Posterior cingulate gyrus (tissue), 11 donors: ENCODE data around the gene SLC9A9.
A peak's percentile ranks its signal among the peaks of the same experiment; 100 is the strongest.
"Not testable (repeated sequence)": the region's sequence is repeated elsewhere in the genome, so short reads cannot be mapped to it uniquely, and the experiment has no call there.

Source experiments
- DNase-seq, 10 donors: peaks; one replicate each; pipeline versions ENCODE4 v3.0.0 to v3.0.0-alpha.2; 2020 to 2021; ENCODE audit warnings: mixed read lengths in 3 of 10
- intact Hi-C: fragments of 100-400 bp; cut with DNase I; formaldehyde crosslinking; loops from one replicate; pipeline ENCODE4 v1.15.1; 2023

Gene SLC9A9

GRCh38 chr3:143847787-143848631 is at the start of gene SLC9A9:
Gene SLC9A9, minus strand, starts transcription at chr3:143848468. Its CDS starts 146 bp downstream, at chr3:143848322.
- peak in 7 of 10 donors; percentile 40 to 91 (median 59) for DNase-seq

GRCh38 chr3:143897576-143898295 is 49.5 kb upstream of the SLC9A9 start:
- DNase-seq = no peak
- intact Hi-C loops = loop anchor here (1.0 to 5.0 kb wide), 2 partner anchors 54 to 1870 kb away; no protein-coding TSS in a partner anchor

More at GRCh38 chr3:143847787-143848631, at the start of gene SLC9A9:
- intact Hi-C loops = loop anchor here (10.0 kb wide), 1 partner anchor 73 kb away; no protein-coding TSS in a partner anchor

GRCh38 chr3:143896486-143896885 is 48.2 kb upstream of the SLC9A9 start:
- intact Hi-C loops = loop anchor here (5.0 kb wide), 1 partner anchor 1871 kb away; no protein-coding TSS in a partner anchor
- DNase-seq = no peak

- DNase-seq = no peak
- intact Hi-C loops = loop anchor here (5.0 kb wide), 1 partner anchor 1871 kb away; no protein-coding TSS in a partner anchor
Measured at GRCh38 chr3:143895805-143896204, 47.5 kb upstream of the SLC9A9 start.

GRCh38 chr3:143888846-143889245 is 40.6 kb upstream of the SLC9A9 start:
- DNase-seq = no peak

GRCh38 chr3:143888166-143888565 is 39.9 kb upstream of the SLC9A9 start:
- intact Hi-C loops = no loop called here
- DNase-seq = no peak

More at GRCh38 chr3:143888846-143889245, 40.6 kb upstream of the SLC9A9 start:
- intact Hi-C loops = no loop called here

- intact Hi-C loops = no loop called here
- peak in 2 of 10 donors; percentile 12 to 17 for DNase-seq
Measured at GRCh38 chr3:143885780-143886427, 37.6 kb upstream of the SLC9A9 start.

GRCh38 chr3:143884861-143885260 is 36.6 kb upstream of the SLC9A9 start:
- DNase-seq = no peak
- intact Hi-C loops = no loop called here

GRCh38 chr3:143883151-143883550 is 34.9 kb upstream of the SLC9A9 start:
- intact Hi-C loops = no loop called here

GRCh38 chr3:143881095-143881494 is 32.8 kb upstream of the SLC9A9 start:
- no peak for DNase-seq
- intact Hi-C loops = no loop called here

More at GRCh38 chr3:143883151-143883550, 34.9 kb upstream of the SLC9A9 start:
- DNase-seq = no peak

- DNase-seq = no peak
- intact Hi-C loops = no loop called here
Measured at GRCh38 chr3:143875546-143875945, 27.3 kb upstream of the SLC9A9 start.

- intact Hi-C loops, DNase-seq: not testable (repeated sequence)
Measured at GRCh38 chr3:143873553-143873952, 25.3 kb upstream of the SLC9A9 start.

- intact Hi-C loops = no loop called here
- DNase-seq = no peak
Measured at GRCh38 chr3:143865302-143865701, 17.0 kb upstream of the SLC9A9 start.

GRCh38 chr3:143859465-143860203 is 11.4 kb upstream of the SLC9A9 start:
- DNase-seq = no peak

GRCh38 chr3:143856252-143856970 is 8.1 kb upstream of the SLC9A9 start:
- intact Hi-C loops = no loop called here

More at GRCh38 chr3:143859465-143860203, 11.4 kb upstream of the SLC9A9 start:
- intact Hi-C loops = no loop called here

GRCh38 chr3:143855183-143855582 is 6.9 kb upstream of the SLC9A9 start:
- no peak for DNase-seq
- intact Hi-C loops = no loop called here

More at GRCh38 chr3:143856252-143856970, 8.1 kb upstream of the SLC9A9 start:
- no peak for DNase-seq

- intact Hi-C loops = no loop called here
- DNase-seq = no peak
Measured at GRCh38 chr3:143851331-143852017, 3.2 kb upstream of the SLC9A9 start.

- DNase-seq = no peak
Measured at GRCh38 chr3:143850877-143851276, 2.6 kb upstream of the SLC9A9 start.

More at GRCh38 chr3:143850877-143851276, 2.6 kb upstream of the SLC9A9 start:
- intact Hi-C loops = no loop called here
